Gastrocnemius medialis (tissue), 4 donors: ENCODE results near the gene PWP1.

Source experiments
- CTCF ChIP-seq, 5 experiments: fragments of 450-650 bp in 3 of 5; fragments of 200-600 bp in 2 of 5; sonication (generic) in 2 of 5; IDR thresholded peaks in 4 of 5; conservative IDR thresholded peaks in 1 of 5; 1 replicate in 4 of 5; 2 replicates in 1 of 5; pipeline ENCODE4 v1.5.1; 2016 to 2019; ENCODE audit warnings: antibody characterized with exemption in 5 of 5, mild to moderate bottlenecking in 3 of 5, moderate library complexity in 3 of 5
- POLR2A ChIP-seq, 2 donors: fragments of 450-650 bp; IDR thresholded peaks; one replicate each; pipeline ENCODE4 v1.6.1; 2017; ENCODE audit warnings: antibody characterized with exemption in 2 of 2, mild to moderate bottlenecking in 2 of 2, moderate library complexity in 2 of 2

GRCh38 chr12:107654873-107655272, 30.7 kb upstream of the PWP1 start:
- no peak for TF ChIP-seq POLR2A (IDR thresholded peaks at IDR 0.05)
- TF ChIP-seq CTCF (IDR thresholded peaks at IDR 0.05 in 4 of 5, conservative IDR thresholded peaks at IDR 0.05 in 1 of 5), result no peak
